DMS153 treated with DMSO at 0.1 percent for 48 hours (cell line): ENCODE measurements around the gene HIF3A.
"Not testable (repeated sequence)": the region's sequence is repeated elsewhere in the genome, so short reads cannot be mapped to it uniquely, and the experiment has no call there.

ENCODE experiments used
- DNase-seq: peaks from one replicate; lab custom pipeline; 2025; ENCODE audit not compliant: unreplicated experiment; lab: John Stamatoyannopoulos, UW

Gene HIF3A

DNA sequence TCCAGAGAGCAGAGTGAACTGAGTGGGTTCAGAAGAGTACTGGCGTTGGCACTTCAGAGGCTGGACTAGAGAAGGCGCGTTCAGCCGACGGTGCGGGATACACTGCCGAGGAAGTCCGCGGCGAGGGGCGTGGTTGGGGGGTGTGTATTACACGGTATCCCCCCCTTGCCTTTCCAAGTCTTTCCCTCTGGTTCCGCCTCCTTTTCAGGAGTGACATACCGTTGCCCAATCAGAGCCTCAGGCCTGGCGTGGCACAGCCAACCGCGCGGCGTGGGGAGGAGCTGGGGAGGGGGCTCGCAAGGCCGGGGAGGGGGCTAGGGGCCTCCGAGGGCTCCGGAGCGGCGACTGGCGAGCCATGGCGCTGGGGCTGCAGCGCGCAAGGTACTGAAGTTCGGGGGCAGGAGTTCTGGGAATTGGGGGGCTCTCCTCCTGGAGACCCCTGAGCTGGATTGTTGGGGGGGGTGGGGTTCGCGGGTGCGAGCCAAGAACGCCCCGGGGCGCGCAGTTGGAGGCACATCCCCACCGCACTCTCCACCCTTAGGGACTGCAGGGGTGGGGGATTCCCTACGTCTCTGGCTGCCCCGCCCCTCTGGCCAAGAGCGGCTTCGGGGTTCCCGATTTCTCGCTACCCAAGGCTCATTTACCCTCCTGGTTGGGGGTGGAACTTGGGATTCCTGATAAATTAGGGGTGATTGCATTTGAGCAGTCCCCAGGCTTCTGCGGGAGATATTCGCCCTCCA lies at the start of gene HIF3A:
HIF3A (plus strand) TSS at position 321 of the 740 bp plus-strand sequence; CDS start at position 356, 35 bp downstream.
- peak; percentile 6 for DNase-seq

DNA sequence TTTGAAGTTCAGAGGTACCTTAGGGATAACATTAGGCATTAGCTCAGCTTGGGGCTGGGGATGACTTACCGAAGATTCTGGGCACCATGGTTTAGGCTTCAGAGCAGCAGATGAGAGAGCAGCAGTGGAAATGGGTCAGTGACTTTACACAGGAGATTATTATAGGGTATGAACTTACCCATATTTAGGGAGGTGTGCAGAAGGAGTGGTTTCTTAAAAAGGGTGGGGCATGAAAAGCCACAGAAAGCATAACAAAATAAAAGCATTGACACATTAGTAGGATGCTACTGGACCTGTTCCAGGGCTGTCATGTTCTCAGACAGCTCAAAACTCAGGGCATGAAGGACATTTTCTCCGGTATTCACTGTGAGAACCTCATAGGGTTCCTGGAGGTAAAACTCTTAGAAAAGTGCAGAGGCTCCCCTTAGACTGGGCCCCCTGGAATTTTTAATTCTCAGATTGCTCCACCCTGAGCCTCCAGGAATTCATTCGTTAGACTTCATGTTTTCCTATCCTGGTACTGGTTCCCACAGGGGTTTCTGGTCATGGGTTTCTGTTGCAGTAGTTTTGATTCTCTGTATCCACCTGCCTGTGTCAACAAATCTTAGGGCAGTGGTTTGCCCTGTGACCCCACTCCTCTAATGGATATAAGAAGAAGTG lies 46.6 kb upstream of the HIF3A start:
- no peak for DNase-seq

DNA sequence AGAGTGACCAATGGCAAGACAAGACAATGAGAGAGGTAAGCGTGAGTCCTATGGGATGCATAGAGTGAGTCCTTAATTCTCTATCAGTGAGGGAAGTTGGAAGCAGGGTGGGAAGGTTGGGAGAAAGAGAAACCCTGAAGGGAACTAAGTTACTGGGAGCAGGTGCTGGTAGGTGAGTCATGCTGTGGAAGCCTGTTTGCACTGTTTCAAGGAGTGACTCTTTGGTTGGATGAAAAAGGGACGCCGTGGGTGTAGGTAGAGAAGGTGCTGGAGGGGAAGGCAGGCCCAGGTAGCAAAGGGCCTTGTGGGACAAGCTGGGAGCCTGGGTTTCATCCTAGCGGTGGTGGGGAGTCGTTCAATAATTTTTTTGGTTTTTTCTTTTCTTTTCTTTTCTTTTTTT lies 45.4 kb upstream of the HIF3A start:
- no peak for DNase-seq

DNA sequence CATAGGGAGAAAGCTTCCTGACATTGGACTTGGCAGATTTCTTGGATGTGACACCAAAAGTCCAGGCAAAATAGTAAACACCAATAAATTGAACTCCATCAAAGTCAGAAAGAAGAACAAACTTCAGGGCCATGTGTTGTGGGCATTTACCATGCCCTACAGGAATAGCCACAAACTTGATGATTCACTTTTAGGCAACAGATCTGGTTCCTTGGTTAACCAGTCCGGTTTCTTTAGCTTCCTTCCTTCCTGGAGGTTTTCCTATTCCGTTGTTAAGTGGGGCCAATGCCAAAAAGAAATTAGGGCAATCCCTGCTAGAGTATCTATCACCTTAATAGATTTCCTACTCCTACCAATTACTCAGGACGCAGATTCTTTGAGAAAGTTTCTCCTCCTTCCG lies 42.1 kb upstream of the HIF3A start:
- DNase-seq = no peak

DNA sequence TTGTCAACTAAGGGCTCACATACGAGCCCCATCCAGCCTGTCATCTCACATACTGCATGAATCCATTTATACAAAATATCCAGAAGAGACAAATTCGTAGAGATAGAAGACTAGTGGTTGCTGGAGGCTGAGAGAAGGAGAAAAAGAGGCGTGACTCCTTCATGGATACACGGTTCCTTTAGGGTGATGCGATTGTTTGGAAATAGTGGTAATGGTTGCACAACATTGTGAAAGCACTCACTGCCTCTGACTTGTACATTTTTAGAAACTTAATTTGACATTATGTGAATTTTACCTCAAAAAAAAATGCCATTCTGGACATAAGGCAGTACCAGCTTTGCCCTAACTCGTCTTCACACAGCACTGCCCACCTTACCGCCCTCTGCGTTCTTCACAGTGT lies 40.0 kb upstream of the HIF3A start:
- DNase-seq = no peak

DNA sequence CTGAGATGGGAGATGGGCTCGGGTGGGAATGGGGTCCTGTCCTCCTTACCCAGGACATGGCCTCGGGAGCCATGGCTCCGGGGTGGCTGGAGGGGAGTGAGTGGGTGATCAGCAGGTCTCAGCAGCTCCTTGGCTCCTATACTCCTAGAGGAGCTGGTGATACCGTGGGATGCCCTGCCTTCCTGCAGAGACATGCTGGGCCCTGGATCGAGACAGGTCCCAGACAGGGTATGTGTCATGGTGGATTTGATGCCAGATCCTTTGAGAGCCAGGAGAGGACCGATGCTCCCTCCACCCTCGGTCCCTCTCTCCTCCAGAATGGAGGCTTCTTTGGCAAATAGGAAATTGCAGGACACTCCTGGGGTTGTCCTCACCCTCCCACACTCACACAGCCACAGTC lies 35.3 kb upstream of the HIF3A start:
- not testable (repeated sequence) for DNase-seq

DNA sequence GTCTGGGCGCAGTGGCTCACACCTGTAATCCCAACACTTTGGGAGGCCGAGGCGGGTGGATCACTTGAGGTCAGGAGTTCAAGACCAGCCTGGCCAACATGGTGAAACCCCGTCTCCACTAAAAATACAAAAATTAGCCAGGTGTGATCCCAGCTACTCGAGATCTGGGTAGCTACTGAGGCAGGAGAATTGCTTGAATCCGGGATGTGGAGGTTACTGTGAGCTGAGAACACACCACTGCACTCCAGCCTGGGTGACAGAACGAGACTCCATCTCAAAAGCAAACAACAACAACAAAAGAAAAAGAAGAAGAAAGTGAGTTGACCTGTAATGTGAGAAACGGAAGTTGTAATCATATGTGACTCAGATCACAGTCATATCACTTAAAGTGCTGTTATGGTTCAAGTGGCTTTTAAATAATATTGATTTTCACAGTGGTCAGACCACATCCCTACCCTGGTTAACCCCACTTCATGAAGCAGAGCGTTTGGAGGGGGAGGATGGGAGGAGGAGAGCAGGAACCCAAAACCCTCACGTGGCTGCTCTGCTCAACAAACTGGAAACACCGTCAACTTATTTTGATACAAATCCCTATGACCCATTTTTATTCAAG lies 34.1 kb upstream of the HIF3A start:
- peak; percentile 68 for DNase-seq

DNA sequence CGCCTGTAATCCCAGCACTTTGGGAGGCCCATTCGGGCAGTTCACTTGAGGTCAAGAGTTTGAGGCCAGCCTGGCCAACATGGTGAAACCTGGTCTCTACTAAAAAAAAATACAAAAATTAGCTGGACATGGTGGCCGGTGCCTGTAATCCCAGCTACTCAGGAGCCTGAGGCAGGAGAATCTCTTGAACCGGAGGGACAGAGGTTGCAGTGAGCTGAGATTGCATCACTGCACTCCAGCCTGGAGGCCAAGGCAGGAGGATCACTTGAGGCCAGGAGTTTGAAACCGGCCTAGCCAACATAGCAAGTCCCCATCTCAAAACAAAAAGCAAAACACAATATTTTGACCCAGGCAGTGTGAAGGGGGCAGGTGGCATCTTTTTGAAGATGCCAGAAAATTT lies 32.0 kb upstream of the HIF3A start:
- not testable (repeated sequence) for DNase-seq

DNA sequence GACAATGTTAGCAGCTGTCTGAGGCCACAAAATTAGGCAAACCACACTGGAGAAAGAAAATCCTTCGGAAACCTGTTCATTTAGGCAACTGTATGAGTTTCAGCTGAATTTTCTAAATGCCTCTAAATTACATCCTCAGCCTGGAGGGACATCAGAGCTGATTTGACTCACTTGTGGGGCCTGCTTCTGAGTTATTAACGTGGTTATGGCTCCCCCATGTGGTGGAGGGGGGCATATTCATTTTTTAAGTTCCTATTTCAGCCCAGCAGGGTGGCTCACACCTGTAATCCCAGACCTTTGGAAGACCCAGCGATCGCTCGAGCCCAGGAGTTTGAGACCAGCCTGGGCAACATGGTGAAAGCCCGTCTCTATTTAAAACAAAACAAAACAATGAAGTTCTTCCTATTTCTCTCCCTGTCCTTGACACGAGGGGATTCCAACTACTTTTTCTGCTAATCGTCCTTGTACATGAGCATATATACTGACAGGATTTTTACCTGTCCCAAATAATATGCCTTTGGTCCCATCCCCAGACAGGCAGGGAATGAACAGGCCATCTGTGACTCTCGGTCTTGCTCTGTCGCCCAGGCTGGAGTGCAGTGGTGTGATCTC lies 31.5 kb upstream of the HIF3A start:
- peak; percentile 63 for DNase-seq

DNA sequence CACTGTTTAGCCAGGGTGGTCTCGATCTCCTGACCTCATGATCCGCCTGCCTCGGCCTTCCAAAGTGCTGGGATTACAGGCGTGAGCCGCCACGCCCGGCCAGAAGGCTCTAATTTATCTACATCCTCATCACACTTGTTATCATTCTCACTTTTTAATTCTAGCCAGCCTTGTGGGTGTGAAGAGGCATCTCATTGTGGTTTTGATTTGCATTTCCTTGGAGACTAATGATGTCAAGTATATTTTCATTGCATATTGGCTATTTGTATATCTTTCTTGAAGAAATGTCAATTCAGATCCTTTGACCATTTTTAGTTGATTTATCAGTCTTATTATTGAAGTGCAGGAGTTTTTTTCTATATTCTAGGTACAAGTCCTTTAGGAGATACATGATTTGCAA lies 27.7 kb upstream of the HIF3A start:
- no peak for DNase-seq

DNA sequence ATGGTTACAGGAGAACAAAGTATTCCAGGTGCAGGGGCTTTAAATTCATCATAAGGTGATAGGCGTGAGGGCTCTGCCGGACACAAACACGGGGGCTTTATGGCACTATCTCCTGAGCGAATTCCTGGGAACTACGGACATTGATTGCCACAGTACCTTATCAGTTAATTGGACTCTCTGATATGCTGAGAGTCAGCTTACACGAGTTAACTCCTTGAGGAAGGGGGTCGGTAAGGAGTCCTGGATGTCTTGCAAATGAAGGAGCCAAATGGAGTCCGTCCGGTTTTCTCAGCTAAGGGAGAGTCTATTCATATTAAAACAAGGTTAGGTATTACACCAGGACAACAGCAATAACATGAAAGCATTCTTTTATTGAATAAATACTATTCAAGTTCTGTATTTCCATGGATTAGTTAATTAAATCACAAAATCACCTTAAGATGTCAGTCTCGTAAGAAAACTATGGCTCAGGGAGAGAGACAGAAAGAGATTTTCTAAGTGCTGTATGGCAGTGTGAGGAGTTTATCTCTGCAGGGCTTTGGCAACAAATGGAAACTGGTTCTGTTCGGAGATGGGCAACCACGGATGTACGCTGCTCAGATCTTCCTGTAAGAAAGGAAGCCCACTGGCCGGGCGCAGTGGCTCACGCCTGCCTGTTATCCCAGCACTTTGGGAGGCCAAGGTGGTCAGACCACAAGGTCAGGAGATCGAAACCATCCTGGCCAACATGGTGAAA lies 26.2 kb upstream of the HIF3A start:
- DNase-seq = no peak

DNA sequence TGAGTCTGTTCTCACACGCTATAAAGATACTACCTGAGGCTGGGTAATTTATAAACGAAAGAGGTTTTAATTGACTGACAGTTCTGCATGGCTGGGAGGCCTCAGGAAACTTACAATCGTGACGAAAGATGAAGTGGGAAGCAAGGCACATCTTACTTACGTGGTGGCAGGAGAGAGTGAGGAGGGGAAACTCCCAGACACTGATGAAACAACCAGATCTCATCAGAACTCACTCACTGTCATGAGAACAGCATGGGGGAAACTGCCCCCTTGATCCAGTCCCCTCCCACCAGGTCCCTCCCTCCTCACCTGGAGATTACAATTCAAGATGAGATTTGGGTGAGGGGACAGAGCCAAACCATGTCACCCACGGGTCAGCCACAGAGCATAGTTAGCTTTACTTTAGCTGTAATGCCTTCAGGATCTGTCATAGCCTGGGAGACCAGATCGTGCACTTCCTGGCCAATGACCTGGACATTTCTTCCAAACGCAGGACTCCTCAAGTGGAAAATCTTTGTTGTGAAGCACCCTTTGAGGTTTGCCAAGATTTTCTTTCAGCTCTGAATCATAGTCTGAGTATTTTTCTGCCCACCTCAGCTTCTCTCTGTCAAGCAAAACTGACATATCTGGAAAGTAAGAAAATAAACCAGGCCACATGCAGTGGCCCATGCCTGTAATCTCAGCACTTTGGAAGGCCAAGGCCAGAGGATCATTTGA lies 25.2 kb upstream of the HIF3A start:
- DNase-seq = no peak

DNA sequence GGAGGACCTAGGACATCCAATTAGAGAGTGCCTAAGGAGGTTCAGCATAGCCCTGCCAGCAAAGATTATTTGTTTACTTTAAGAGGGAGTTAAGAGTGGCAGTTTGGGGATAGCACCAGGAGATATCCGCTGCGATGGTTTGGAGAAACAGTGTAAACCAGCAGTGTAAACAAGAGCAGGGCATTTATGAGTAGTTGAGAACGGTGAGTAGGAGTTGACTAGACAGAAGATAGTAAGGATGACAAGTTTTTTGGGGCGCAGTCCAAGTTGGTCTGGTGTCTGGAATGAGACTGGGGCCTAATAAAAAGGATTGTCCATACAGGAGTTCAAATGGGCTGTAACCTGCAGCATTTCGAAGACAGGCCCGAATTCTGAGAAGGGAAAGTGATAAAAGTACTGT lies 22.9 kb upstream of the HIF3A start:
- DNase-seq = not testable (repeated sequence)

DNA sequence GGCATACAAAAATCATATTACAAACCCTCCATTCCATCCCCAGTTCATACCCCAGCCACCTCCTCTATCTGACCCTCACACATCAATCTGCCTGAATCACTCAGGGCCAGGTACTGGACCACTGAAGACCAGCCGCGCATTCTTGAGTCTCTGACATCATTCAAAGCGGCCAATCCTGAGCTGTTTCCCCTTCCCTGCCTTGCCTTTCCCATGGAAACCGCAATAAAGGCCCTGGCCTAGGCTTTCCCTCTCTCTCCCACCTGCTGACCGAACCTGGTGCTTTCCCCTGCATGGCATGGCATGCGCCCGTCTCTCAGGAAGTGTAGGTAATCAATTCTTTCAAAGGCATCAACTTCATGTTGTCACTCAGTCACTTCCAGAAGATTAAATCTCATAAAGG lies 17.7 kb upstream of the HIF3A start:
- DNase-seq = no peak

DNA sequence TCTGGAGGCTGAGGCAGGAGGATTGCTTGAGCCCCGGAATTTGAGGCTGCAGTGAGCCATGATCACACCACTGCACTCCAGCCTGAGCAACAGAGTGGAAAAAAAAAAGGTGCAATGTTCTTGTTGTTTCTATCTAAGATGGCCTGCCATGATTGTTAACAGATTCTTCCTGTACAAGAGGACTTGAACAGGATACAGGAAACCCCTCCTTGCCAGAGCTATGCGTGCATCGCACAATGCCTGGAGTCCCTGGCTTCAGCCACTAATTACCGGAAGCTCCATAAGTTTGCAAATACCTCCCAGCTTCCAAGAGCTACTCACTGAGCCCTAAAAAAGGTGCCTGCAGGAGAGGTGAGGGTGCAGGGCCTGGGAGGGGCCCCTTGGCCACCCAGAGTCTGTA lies 13.1 kb upstream of the HIF3A start:
- DNase-seq = no peak

DNA sequence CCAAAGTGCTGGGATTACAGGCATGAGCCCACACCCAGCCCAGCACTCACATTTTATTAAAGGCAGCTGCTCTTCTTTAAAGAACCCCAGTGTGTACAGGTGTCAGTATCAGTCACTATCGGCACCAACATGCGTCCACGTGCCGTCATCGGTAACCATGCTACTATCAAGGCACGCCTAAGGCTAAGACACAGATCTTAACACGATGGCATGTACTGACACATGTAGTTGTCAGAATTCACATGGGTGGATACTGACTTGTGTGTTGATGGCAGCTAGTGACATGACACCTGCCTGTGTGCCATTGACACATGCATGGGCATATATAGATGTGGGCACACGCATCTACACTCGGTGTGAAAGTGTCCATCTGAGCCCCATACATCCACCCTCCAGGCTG lies 12.2 kb upstream of the HIF3A start:
- DNase-seq = no peak

DNA sequence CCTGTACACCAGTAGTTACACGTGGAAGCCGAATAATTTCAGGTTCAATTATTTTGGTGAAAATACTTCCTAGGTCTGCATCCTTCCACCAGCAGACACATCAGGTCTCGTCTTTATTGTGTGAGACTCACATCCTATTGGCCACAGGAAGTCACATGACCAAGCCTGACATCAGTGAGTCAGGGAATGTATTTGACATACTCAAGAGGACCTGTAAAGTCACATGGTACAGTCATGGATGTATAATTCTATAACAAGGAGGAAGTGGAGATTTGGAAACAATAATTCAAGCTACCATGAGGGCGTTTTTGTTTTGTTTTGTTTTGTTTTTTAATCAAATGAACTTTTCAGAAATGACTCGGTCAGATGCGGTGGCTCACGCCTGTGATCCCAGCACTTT lies 9.3 kb upstream of the HIF3A start:
- DNase-seq = no peak

DNA sequence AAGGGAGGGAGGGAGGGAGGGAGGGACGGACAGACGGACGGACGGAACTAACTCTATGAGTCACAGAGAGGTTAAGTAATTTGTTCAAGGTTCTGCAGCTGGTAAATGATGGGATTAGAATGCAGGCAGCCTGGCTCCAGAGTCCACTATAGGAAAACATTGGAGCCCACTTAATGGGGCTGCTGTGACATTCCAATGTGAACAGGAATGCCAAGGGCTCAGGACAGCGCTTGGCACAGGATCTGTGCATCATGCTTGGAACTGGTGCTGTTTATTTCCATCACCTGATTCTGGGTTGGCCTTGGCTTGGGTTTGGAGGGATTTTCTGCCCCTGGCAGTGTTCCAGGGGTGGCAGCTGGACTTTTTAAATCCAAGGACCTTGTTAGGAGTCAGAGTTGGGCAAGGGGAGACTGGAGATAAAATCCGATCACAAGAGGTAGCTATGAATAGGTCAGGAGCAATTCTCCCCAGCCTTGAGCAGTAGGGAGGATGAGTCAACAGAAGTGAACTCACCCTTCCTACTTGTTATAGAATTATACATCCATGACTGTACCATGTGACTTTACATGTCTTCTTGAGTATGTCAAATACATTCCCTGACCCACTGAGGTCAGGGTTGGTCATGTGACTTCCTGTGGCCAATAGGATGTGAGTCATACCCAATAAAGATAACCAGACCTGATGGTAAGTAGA lies 7.8 kb upstream of the HIF3A start:
- DNase-seq = no peak

DNA sequence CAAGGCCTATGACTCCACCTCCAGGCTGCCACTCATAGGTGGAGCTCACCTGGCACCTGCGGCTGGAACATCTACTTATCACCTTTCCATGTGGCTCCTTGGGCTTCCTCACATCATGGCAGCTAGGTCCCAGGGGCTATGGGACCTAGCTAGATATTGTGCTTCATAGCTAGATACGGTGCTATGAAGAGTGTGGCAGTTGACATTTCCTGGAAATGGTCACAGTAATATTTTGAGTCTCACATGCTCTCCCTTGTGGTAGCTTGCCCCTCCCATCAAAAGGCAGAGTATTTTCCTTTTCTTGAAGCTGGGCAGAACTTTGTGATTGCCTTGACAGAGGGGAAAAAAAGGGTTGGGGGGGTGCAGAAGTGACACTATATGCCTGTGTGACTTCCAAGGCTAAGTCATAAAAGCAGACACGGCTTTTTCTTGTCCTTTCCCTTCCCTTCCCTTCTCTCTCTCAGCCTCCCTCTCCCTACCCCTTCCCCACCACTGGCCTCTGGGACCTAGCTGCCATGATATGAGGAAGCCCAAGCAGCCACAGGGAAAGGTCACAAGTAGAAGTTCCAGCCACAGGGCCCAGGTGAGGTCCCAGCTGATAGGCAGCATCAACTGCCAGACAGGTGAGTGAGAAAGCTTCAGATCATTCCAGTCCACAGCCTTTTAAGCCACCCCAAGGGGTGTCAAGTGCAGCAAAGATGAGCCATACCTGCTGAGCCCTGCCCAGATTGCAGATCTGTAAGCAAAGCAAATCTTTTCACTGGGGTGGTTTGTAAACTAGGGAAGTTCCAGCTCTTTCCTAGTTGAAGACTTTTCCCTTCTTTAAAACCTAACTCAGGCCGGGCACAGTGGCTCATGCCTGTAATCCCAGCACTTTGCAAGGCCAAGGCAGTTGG lies 6.9 kb upstream of the HIF3A start:
- no peak for DNase-seq
